Transverse colon (tissue), 4 donors: Measurements from ENCODE around the gene SPTB. TPM values are rescaled to one million over a fixed set of nuclear protein-coding genes. Genes with fewer than 3 reads are reported as not detected.

Source experiments
- DNase-seq: peaks from one replicate; pipeline ENCODE4 v3.0.0-alpha.2; 2019
- H3K27ac ChIP-seq, 4 donors: fragments of 200-600 bp; sonication (generic); 2 replicates each; pipeline ENCODE4 v1.5.1; 2016 to 2018; ENCODE audit warnings: inconsistent platforms in 4 of 4
- H3K27me3 ChIP-seq: fragments of 200-600 bp; sonication (generic); 2 replicates; pipeline ENCODE4 v1.5.1; 2017; ENCODE audit warnings: inconsistent platforms
- H3K36me3 ChIP-seq, 4 donors: fragments of 200-600 bp; sonication (generic); 2 replicates each; pipeline ENCODE4 v1.5.1; 2017 to 2019; ENCODE audit warnings: inconsistent platforms in 4 of 4
- H3K4me1 ChIP-seq, 4 donors: fragments of 200-600 bp; sonication (generic); 2 replicates each; pipeline ENCODE4 v1.5.1; 2017 to 2020; ENCODE audit warnings: inconsistent platforms in 4 of 4
- H3K4me3 ChIP-seq, 4 donors: fragments of 200-600 bp; sonication (generic); 1 replicate in 1 of 4; 2 replicates in 3 of 4; pipeline versions ENCODE4 v1.5.1 to v1.6.1; 2017 to 2019; ENCODE audit warnings: inconsistent platforms in 4 of 4
- H3K9me3 ChIP-seq, 2 donors: fragments of 200-600 bp; sonication (generic); 2 replicates each; pipeline ENCODE4 v1.5.1; 2017 to 2019; ENCODE audit warnings: inconsistent platforms in 2 of 2
- EP300 ChIP-seq: sonication (generic); formaldehyde crosslinking; IDR thresholded peaks from one replicate; pipeline ENCODE4 v1.6.1; 2017; ENCODE audit warnings: antibody characterized with exemption, low read depth
- POLR2A ChIP-seq: fragments of 450-650 bp; IDR thresholded peaks from one replicate; pipeline ENCODE4 v1.6.1; 2016; ENCODE audit warnings: antibody characterized with exemption, mild to moderate bottlenecking, moderate library complexity
- POLR2AphosphoS5 ChIP-seq, 3 donors: sonication (generic); formaldehyde crosslinking; IDR thresholded peaks; one replicate each; pipeline ENCODE4 v1.6.1; 2016; ENCODE audit warnings: antibody characterized with exemption in 3 of 3
- WGBS, 2 donors: methylation state at CpG; one replicate each; pipeline ENCODE4 v1.1.5; 2018; ENCODE audit warnings: low coverage in 1 of 2; 5-methylcytosine and 5-hydroxymethylcytosine counted together
- in situ Hi-C, 4 donors: fragments of 200-750 bp; cut with MboI; loops; one replicate each; pipeline versions ENCODE4 v1.15.0 to v1.15.1; 2017; ENCODE audit warnings: low sequenced_read_pairs in 3 of 4, low pct_ligation_motif_present in 1 of 4, low pct_unique_long_range_greater_than_20kb in 1 of 4
- intact Hi-C: fragments of 100-400 bp; cut with DNase I; formaldehyde crosslinking; loops from one replicate; pipeline ENCODE4 v1.15.1; 2023; ENCODE audit warnings: low total_unique reads
- total RNA-seq, 4 donors: library from RNA; depleted of rRNA; stranded (reverse); fragments of >200 nt; gene quantifications; one replicate each; pipeline ENCODE4 v1.1.0, GENCODE V29; 2016
- TF ChIP-seq, protein P1 (sequence below), 5 experiments: fragments of 200-600 bp in 3 of 5; fragments of 450-650 bp in 2 of 5; sonication (generic) in 3 of 5; IDR thresholded peaks; 1 replicate in 2 of 5; 2 replicates in 3 of 5; pipeline ENCODE4 v1.5.1; 2016 to 2017; ENCODE audit warnings: antibody characterized with exemption in 5 of 5, inconsistent platforms in 3 of 5, mild to moderate bottlenecking in 2 of 5, moderate library complexity in 1 of 5

The SPTB gene
- total RNA-seq, 4 donors from 2014 or later, result 0.20 to 0.96 (median 0.58) TPM

DNA sequence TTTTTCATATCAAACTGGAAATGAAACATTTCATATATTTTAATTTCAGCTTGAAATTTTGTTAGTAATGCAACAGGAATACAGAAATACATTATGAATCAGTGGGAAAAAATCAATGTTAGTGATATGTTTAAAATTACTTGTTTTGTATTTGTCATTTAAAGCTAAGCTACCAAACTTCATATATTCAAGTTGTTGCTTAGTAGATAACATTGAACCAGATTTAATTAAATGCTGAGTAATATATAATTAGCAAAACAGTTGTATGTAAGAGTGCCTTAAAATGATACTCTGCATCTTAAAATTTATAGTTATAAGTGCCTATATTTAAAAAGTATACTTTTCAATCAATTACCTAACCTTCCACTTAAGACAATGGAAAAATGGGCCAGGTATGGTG lies 39.5 kb upstream of the SPTB start:
- peaks cover 7 to 38% (median 10%) of the 10 kb centered on the region in 4 donors for H3K4me1 ChIP-seq
- in situ Hi-C loops, result no loop called here
- DNase-seq, result no peak

GRCh38 chr14:64918216-64918615 lies 38.5 kb upstream of the SPTB start:
- peaks cover 7 to 42% (median 12%) of the 10 kb centered on the region in 4 donors for H3K4me1 ChIP-seq

More for the DNA sequence above, 39.5 kb upstream of the SPTB start:
- no peak overlapping the region for H3K4me3 ChIP-seq
- intact Hi-C loops, result no loop called here
- H3K36me3 ChIP-seq, result peaks cover 0 to 5% (median 2%) of the 10 kb centered on the region in 4 donors
- TF ChIP-seq POLR2AphosphoS5 (IDR thresholded peaks at IDR 0.05) (no peak), EP300 (no peak), POLR2A (no peak)
- TF ChIP-seq, protein P1, sequence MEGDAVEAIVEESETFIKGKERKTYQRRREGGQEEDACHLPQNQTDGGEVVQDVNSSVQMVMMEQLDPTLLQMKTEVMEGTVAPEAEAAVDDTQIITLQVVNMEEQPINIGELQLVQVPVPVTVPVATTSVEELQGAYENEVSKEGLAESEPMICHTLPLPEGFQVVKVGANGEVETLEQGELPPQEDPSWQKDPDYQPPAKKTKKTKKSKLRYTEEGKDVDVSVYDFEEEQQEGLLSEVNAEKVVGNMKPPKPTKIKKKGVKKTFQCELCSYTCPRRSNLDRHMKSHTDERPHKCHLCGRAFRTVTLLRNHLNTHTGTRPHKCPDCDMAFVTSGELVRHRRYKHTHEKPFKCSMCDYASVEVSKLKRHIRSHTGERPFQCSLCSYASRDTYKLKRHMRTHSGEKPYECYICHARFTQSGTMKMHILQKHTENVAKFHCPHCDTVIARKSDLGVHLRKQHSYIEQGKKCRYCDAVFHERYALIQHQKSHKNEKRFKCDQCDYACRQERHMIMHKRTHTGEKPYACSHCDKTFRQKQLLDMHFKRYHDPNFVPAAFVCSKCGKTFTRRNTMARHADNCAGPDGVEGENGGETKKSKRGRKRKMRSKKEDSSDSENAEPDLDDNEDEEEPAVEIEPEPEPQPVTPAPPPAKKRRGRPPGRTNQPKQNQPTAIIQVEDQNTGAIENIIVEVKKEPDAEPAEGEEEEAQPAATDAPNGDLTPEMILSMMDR (IDR thresholded peaks at IDR 0.05), result no peak
- H3K9me3 ChIP-seq, result no peaks in the 10 kb centered on the region
- no peak overlapping the region for H3K27ac ChIP-seq
- no peaks in the 10 kb centered on the region for H3K27me3 ChIP-seq

GRCh38 chr14:64915797-64916196 lies 36.1 kb upstream of the SPTB start:
- in situ Hi-C loops, result no loop called here

More at GRCh38 chr14:64918216-64918615, 38.5 kb upstream of the SPTB start:
- no peak overlapping the region for H3K4me3 ChIP-seq
- H3K27ac ChIP-seq, result no peak overlapping the region
- H3K9me3 ChIP-seq, result no peaks in the 10 kb centered on the region
- WGBS, 2 donors, result 83 to 92% methylated on average over 3 to 4 of the region's 4 CpGs
- no peaks in the 10 kb centered on the region for H3K36me3 ChIP-seq
- no peaks in the 10 kb centered on the region for H3K27me3 ChIP-seq
- no peak for TF ChIP-seq EP300
- no peak for TF ChIP-seq POLR2AphosphoS5 (IDR thresholded peaks at IDR 0.05)
- TF ChIP-seq POLR2A, result no peak
- TF ChIP-seq, protein P1 (IDR thresholded peaks at IDR 0.05), result no peak
- DNase-seq, result no peak
- intact Hi-C loops, result no loop called here
- in situ Hi-C loops, result no loop called here

DNA sequence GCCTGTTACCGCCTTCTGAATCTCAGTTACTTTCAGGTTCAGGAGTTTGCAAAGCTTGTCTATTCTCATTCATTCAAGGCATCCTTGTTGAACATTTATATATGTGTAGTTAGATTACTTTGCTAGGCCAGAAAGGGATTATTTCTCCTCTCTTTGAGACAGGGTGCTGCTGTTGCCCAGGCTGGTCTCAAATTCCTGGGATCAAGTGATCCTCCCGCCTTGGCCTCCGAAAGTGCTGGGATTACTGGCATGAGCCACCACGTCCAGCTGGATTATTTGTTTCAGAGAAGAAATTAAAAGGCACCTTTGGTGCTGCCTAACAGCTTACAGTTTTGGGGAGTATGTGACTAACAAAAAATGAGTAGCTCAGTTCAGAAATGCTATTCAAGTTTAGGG lies 35.3 kb upstream of the SPTB start:
- Histone ChIP-seq H3K27ac (peak overlapping the region; percentile 92 to 99 (median 97)), H3K27me3 (no peaks in the 10 kb centered on the region), H3K36me3 (no peaks in the 10 kb centered on the region), H3K4me1 (peaks cover 7 to 42% (median 12%) of the 10 kb centered on the region in 4 donors), H3K9me3 (no peaks in the 10 kb centered on the region), H3K4me3 (peak overlapping the region; percentile 79 to 99 (median 94))
- TF ChIP-seq EP300 (no peak), POLR2A (no peak)
- in situ Hi-C loops, result no loop called here
- no peak for DNase-seq
- 15 to 20% methylated on average over 2 to 4 of the region's 4 CpGs for WGBS, 2 donors
- intact Hi-C loops, result no loop called here

More at GRCh38 chr14:64915797-64916196, 36.1 kb upstream of the SPTB start:
- DNase-seq, result no peak
- 82 to 84% methylated on average over 2 of the region's 2 CpGs for WGBS, 2 donors
- no peak overlapping the region for H3K27ac ChIP-seq
- no peaks in the 10 kb centered on the region for H3K27me3 ChIP-seq
- no peaks in the 10 kb centered on the region for H3K9me3 ChIP-seq
- intact Hi-C loops, result no loop called here
- no peaks in the 10 kb centered on the region for H3K36me3 ChIP-seq
- peak overlapping the region in 1 of 4 donors; percentile 90 for H3K4me3 ChIP-seq
- no peak for TF ChIP-seq POLR2AphosphoS5 (IDR thresholded peaks at IDR 0.05)
- TF ChIP-seq, protein P1 (IDR thresholded peaks at IDR 0.05), result no peak
- no peak for TF ChIP-seq EP300
- peaks cover 7 to 42% (median 12%) of the 10 kb centered on the region in 4 donors for H3K4me1 ChIP-seq
